ENCODE results near the gene RSF1.

- TF ChIP-seq, protein P1, sequence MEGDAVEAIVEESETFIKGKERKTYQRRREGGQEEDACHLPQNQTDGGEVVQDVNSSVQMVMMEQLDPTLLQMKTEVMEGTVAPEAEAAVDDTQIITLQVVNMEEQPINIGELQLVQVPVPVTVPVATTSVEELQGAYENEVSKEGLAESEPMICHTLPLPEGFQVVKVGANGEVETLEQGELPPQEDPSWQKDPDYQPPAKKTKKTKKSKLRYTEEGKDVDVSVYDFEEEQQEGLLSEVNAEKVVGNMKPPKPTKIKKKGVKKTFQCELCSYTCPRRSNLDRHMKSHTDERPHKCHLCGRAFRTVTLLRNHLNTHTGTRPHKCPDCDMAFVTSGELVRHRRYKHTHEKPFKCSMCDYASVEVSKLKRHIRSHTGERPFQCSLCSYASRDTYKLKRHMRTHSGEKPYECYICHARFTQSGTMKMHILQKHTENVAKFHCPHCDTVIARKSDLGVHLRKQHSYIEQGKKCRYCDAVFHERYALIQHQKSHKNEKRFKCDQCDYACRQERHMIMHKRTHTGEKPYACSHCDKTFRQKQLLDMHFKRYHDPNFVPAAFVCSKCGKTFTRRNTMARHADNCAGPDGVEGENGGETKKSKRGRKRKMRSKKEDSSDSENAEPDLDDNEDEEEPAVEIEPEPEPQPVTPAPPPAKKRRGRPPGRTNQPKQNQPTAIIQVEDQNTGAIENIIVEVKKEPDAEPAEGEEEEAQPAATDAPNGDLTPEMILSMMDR (IDR thresholded peaks at IDR 0.05; ENCODE audit: low read depth, low read length, missing input control), result no peak
- no peak for TF ChIP-seq FOXA1 (IDR thresholded peaks at IDR 0.05)
- no peak for TF ChIP-seq GABPA (IDR thresholded peaks at IDR 0.05 in 1 of 2, conservative IDR thresholded peaks at IDR 0.05 in 1 of 2)
- no peak for TF ChIP-seq YY1 (IDR thresholded peaks at IDR 0.05)
- no peak for TF ChIP-seq RAD21 (IDR thresholded peaks at IDR 0.05)
- no peak for TF ChIP-seq TAF1 (conservative IDR thresholded peaks at IDR 0.05)
These were observed 37.5 kb downstream of the RSF1 start for GRCh38 chr11:77783025-77783424.
